ENCODE results near the gene SOSTDC1.

GRCh38 chr7:16504019-16504418, 38.5 kb upstream of the SOSTDC1 start:
- TF ChIP-seq EP300 (IDR thresholded peaks at IDR 0.05; ENCODE audit: borderline replicate concordance in 1 of 2, low read depth in 1 of 2, low read length in 1 of 2), result no peak
- TF ChIP-seq NFIC (IDR thresholded peaks at IDR 0.05; ENCODE audit: borderline replicate concordance), result no peak

Data from SK-N-SH (cell line).